HG02642 (cell line): ENCODE data around the gene GORASP1.
A peak's percentile ranks its signal among the peaks of the same experiment; 100 is the strongest.

Source experiments
- ATAC-seq: cut with Tn5 transposase; IDR thresholded peaks from one replicate; pipeline ENCODE4 v1.9.1; 2021; ENCODE audit warnings: mild to moderate bottlenecking; ENCODE audit not compliant: unreplicated experiment, poor library complexity

GORASP1 gene

DNA sequence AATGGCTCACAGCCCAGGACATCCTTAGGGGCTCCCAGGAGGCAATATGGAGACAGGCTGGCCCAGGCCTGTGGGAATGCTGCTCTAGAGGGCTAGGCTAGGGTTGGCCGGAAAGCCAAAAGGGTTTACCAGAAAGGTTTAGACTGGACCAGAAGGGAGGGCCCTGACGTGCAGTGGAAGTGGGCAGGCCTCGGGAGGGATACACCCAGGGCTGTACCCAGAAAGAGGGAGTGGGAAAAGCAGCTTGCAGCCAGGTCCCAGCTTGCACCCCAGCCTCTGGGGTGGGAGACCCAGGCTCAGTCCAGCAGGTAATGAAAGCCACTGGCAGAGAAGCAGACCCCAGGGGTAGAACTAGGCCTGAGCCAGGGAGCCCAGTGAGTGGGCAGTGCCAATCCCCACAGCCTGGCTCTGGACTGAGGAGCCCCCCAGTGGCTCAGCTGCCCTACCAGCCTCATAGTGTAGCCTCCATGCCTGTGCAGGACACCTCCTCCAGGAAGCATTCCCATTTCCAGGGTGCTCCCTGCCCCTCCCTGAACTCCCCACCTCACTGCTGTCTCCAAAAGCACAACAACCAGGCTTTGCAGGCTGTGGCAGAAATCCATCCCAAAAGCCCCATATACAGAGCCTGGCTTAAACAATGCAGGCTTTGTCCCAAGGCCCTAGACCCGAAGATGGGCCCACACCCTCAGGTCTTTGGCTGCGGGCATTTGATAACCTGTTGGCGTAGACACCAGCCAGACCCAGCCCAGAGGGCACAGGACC is 3.5 kb downstream of the GORASP1 start:
- no peak for ATAC-seq

DNA sequence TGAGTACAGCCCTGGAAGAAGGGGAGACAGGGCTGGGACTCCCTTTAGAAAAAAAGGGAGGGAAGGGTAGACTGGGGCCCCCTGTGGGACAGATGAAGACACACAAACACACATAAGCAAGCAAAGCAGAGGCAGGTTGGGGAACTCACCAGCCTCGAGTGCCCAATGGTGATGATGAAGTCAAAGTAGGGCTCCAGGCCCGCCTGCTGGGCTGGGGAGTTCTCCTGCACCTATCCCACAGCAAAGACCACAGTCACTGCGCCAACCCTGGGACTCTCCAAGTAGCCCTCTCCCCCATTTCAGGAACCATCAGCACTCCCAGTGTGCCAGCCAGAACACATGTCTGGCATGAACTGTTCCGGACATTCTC is 4.1 kb downstream of the GORASP1 start:
- no peak for ATAC-seq

DNA sequence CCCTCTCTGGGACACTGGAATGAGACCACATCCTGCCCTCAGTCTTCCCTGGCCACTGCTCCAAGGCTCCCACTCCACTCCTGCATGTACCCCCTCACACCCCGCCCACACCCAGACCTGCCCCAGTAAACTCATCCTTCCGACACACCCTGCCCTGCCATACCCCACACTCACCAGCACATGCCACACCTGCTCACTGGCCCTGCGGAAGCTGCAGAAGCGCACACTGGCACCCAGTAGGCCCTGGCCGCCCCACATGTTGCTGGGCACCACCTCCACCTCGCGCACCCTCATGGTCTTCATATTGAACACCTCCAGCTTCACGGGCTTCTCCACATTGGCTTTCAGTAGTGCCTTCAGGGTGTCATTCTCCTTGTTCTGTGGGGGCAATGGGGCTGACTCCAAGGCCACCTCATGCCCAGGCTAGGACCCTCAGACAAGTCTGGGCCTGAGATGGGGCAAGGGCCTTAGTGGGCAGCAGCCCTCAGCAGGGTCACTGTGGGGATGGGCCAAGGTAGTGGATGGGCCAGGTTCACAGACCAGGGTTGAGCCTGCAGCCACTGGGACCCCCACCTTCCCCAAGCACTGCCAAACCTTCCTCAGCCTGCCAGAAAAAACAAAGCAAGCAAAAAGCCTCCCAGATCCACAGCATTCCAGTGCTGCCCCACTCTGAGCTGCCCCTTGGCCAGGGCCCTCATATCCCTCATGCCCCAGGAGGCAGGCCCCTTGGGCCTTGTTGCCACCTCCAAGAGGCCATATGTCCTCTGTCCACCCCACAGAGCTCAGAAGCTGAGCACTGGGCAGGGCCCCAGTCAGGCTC is 4.7 kb downstream of the GORASP1 start:
- ATAC-seq = no peak

DNA sequence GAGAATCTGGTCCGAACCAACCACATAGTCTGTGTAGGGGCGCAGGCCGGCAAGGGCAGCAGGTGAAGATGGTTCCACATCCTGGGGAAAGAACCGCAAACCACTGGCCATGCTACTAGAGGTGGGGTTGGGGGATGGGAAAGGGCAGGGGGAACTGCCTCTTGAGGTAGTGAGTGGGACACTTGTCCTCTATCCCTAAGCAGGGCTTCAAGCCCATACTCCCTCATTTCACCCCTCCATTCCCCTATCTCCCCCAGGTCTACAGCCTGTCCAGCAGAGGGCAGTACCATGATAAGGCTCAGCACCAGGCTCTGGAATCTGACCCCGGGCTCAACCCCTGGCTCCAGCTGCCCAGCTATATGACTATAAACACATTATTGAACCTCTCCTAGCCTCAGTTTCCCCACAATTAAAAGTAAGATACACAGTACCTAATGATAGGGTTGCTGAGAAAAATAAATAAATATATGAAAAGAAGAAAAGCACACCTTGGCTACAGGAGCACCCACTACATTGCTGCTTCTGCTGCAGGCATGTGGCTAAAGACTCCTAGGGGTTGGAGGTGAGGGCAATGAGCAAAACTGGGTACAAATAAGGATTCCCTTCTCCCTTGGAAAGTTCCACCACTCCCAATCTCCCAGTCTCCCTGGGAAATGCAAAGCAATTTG is 6.3 kb downstream of the GORASP1 start:
- peak; percentile 58 for ATAC-seq

DNA sequence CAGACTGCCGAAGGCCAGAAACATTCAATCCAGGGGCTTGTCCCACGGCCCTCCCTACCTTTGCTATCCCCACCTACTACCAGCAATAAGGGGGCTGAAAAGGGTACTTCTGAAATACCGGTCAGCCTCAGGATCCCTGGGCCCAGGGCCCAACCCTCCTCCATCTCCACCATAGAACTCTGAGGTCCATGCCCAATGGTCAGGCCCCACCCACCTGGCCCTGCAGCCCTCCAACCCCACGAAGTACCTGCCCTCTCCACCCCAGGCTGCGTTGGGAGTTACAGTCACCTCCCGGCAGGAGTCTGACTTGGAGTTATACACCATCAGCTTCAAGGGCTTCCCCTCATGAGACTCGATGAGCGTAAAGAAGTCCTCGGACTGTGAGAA is 6.9 kb downstream of the GORASP1 start:
- ATAC-seq = no peak

DNA sequence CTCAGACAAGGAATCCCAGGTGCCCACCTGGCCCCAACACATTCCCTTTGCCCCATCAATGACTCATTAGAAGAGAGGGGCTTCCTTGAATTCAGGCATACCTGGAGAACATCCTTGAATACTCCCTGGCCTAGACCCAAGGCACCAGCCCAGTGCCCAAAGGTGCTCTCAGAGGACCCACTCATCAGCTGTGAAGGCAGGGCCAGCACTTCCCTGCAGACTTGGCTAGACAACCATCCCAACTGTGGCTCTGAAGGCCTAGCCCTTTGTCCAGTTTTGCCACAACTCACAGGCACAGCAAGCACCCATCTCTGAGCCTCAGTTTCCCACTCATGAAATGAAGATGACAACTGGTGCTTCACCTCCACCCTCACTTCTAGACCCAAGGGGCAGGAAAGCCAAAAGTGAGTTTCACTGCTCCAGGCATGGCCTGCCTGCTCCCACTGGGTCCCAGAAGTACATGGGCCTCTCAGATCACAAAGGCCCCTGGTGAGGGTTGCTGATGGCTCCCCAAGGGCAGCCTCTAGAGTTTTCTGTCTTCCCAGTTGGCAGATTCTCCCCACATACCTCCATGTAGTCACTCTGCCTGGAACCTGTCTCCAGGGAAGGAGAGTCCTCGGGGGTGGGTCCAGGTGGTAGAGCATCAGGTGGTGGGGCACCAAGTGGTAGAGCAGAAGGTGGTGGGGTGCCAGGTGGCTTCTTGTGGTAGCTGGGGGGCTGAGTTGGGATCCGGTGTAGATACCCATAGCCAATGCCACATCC is 7.5 kb downstream of the GORASP1 start:
- ATAC-seq = no peak

DNA sequence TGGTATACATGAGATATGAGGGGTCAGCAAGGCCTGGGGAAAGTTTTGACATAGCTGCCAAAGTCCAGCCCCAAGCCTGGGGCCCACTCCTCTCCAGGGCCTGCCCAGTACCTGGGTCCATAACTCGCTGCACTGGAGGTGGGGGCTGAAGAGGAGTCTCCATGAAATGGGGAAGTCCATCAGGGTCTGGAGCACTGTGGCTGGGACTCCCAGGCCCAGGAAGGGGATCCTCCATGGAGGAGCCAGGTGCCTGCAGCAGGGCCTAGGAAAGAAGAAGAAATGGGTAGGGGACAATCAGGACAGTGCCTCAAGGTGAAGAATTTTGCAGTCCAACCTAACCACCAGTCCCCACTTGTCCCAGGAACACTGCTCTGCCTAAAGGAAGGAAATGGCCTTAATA is 8.2 kb downstream of the GORASP1 start:
- no peak for ATAC-seq

DNA sequence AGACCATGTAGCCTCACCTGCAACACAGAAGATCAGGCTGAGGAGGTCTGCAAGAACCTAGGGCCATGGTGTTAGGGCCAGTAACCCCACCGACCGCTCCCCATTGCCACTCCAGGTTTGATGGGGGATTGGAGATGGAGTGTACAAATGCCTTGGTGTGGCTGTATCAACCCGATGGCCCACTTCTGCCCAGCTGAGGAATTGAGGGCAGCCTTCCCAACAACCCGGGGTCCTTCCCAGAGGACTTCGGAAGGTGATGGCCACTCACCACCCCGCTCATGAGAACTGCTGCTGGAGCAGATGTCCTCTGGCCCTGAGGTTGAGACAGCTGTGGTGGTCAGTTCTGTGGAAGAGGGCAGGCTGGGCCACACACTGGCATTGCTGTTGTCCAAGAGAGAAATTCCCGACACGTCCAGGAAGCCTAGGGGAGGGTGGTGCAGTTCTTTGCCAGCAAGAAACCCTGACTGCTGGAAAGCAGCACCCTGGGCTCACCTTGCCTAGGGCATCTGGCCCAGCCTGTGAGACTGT is 8.9 kb downstream of the GORASP1 start:
- ATAC-seq = no peak

DNA sequence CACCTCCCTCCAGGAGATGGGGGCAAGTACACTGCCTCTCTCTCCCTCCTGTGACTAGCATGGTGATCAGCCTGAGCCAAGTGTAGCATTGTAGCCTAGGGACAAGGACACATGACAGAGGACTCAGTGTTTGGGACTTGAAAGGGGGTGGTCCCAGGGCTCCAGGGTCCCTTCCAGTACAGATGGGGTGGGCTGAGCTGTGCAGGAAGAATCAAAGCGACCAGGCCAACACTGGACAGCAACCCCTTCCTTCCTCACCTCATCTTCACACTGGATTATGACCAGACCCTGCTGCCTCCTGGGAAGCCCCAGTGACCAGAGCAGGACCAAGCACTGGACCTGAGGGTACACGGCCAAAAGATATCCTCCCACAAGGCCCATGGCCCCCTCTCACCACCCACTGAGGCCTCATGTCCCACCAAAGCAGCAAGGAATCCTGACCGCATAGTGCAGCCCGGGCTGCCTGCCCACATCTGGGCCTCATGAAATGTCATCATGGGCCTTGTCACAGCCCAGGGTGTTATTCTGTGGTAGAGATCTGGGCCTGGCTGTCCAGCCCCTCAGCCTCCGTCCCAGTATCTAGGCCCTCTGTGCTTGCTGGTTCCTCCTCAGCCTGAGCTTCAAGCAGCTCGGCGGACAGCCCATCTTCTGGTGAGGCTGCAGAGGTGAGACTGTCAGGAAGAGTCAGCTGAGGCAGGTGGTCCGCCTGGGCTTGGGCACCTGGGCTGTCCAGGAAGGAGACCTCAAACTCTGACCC is 9.5 kb downstream of the GORASP1 start:
- ATAC-seq = no peak

DNA sequence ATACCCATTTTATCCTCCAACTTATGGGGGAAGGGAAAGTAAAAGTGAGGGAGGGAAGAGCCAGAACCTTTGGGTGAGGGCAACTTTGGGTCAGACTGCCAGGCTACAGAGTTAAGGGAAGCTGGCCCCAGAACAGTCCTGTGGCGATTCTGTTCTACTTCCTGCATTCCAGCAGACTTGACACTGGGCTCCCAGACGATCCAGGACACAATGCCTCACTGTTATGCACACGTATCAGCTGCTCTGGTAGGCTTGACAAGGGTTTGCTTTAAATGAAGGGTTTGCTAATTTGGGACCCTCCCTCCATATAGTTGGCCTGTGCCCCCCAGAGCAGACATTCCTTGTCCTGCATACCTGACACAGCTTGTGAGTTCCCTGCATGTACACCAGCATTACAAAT is 10.7 kb downstream of the GORASP1 start:
- ATAC-seq = no peak

DNA sequence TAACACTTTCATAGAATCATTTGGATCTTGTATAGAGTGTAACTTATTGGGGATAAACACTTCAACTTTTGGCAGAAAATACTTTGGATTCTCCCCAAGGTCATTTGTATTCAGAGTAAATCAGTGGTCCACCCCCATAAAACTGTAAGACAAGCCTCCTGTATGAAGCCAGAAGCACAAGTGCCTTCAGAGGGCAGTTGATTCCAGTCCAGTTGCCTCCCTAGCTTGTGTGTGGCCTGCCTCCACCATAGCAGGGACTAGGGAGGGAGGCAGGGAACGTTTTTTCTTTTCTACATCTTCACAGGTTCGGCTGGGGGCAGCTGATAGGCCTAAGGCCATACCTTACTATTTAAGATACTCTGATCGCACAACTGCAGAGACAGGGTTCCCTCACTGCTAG is 11.6 kb downstream of the GORASP1 start:
- ATAC-seq = no peak

DNA sequence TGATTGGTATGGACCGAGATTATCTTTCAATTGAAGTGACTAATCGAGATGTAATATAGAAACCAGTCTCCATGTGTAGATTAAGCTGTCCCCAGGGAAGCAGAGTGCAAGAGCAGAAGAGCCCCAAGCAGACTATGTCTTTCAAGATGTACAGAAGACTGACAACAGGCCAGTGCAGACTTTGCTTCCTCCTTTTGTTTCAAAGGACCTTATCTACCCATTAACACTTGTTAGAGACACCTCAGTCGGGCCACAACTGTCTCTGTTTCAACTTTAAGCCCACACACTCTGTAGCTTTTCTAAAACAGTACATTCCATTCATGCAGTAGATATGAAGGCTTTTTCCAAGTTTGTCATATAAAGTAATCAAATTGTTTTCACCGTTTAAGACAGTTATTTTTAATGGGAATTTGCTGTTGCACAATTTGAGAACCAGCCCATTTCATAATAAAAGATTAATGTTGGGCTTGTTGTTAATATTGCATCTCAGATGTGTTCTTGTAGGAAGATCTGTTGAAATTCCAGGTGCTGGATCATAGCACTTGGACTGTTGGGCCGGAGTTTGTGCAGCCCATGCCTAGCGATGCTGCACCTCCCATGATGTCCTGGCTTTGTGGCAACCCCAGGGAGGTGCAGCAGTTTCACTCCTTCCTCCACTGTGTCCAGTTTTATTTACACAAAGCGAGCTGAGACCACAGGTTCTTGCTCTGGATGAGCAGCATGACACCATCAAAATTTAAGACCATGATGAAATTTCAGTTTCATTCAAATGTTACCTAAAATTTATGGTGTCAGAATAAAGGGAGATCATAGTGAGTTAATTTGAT is 12.4 kb downstream of the GORASP1 start:
- ATAC-seq = no peak

DNA sequence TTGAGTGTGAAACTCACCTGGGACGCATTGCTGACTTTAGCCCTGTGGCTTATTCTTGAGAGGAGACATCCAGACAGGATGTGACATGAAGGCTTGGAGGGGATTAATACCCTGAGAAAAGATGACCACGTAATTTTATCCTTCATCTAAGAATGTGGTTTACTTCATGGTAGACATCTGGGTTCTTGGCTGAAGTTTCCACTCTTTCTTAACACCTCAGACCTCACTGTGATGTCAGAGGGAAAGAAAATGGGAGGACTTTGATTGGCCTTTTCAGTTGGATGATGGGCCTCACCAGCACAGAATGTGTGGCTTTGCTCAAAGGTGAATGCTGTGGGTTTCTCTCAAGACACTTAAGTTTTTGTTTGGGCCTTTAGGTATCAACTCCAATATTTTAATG is 16.5 kb downstream of the GORASP1 start:
- ATAC-seq = no peak

DNA sequence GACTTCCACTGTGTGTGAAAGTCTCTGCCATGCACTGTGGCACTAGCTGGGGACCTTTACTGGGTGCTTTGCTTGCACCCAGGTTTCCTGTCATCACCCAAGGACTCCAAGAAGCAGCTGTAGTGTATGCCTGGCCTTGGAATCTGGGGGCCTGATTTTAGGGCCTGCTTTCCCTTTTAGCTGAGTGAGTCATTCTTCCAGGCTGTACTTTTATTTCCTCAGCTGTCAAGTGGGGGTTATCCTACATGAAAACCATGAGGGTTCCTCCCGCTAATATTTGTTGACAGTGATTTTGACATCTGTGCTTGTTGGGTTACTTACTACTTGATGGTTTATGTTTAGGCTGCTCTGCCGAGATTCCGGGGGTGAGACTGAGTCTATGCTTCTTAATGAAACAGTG is 18.5 kb downstream of the GORASP1 start:
- ATAC-seq = no peak

DNA sequence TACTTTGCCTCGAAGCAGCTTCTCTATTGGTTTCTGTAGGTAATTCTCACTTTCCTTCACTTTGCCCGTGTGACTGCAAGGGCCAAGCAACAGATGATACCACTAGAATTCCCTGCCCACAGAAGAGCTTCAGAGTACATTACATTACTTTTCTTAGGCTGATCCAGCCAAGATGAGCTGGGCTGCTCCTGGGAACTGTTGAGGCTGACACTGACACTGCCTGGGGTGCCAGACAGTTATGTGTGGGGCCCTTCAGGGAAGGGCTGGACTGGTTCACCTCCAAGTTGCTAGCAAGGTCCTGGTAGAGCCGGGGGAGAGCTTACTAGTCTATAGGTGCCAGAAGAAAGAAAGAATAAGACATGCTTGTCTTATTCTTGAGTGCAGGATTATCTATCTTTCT is 19.0 kb downstream of the GORASP1 start:
- no peak for ATAC-seq

DNA sequence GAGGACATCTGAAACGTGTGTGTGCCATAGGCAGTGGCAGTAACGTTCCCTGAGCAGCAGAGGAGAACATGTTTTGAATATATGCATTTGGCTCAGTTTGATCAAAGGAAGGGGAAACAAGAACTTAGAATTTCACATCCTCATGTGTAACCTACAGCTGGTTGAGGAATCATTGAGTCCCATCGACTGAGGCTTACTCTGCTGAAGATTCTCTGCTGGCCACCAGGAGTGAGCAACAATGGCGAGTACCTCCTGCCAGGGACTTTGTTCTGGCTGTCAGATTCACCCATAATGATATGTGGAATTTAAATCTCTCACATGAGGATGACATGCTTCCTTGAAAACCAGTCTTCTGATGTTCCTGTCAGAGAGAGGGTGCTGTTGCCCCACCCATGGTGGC is 21.3 kb downstream of the GORASP1 start:
- ATAC-seq = peak; percentile 63

DNA sequence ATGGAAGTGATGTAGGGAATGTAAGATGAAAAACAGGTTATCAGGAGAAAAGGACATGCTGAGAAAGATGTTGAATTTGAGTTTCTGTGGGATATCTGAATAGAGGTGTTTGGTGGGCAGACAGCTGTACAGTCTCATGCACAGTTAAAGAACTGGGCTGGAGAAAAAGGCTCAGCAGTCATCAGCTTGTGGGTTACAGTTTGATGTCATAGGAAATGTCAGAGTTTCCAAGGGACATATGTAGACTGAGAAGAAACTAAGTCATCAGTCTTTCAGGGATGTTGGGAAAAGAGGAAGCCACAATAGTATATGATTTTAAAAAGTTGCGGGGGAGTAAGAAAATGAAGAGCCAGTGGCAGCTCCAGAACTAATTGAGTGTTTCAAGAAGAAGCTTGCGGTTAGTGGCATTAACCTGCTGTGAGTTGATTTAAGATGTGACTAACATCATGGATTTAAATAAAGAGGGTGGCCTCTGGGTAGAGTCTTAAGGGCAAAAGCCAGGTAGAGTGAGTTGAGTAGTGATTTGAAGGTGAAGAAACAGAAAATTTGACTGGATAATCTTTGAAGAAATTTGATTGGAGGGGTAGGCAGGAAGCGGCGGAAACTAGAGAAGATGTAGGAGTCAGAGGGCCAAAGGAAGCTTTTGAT is 24.6 kb downstream of the GORASP1 start:
- no peak for ATAC-seq

DNA sequence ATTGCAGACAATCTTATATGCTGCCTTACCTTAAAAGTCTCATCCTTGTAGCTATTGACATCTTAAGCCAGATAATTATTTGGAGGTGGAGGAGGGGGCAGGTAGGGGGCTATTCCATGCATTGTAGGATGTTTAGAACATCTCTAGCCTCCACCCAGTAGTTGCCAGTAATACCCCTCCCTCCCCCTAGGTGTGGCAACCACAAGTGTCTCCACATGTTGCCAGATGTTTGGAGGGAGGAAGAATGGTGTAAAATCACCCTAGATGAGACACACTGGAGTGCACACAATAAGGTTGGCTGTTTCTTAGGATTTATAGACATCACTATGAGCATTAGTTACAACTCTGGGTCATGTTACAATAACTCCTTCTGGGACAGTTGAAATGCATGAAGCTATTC is 27.4 kb downstream of the GORASP1 start:
- ATAC-seq = no peak
